ENCODE data around the gene LRRN1. TPM values are rescaled to one million over a fixed set of nuclear protein-coding genes. Genes with fewer than 3 reads are reported as not detected.
"Not testable (repeated sequence)": the region's sequence is repeated elsewhere in the genome, so short reads cannot be mapped to it uniquely, and the experiment has no call there.

LRRN1 gene
- total and polyA plus RNA-seq, 2 of the 4 experiments (the other 2 are of a cell fraction): 0.18 to 0.41 TPM

DNA sequence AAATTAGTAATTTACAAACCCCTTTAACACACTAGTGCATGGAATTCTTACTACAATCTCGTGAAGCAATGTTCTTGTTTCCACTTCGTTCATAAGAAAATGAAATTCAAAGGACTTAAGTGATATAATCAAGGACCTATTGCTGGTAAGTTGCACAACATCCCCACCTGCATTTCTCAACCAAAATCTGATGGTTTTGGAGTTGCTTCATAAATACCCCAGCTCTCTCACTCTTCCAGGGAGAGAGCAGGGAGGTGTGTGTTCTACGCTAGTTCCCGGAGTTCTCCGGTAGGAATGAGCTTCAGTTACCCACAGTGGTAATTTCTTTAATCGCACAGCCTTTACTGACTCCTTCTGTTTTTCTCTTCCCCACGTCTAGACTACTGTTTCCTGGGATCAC is 81.8 kb downstream of the LRRN1 start:
- no peaks in the 10 kb centered on the region for H3K79me1 ChIP-seq (ENCODE audit: low read depth in 1 of 2, low read length in 2 of 2)
- H3K4me3 ChIP-seq (ENCODE audit: insufficient read depth, low read depth, low read length): no peak overlapping the region
- no CpG with 5 or more reads among the region's 7 CpGs for WGBS, 2 experiments (ENCODE audit: extremely low coverage in 2 of 2, insufficient read length in 1 of 2)
- BruUV-seq (replicated peaks): no TSS peak
- no peaks in the 10 kb centered on the region for H3K4me1 ChIP-seq (ENCODE audit: control insufficient read depth, insufficient read depth, low read length)
- no peak overlapping the region for H4K5ac ChIP-seq (ENCODE audit: low read depth, low read length)
- no peak overlapping the region for H2BK20ac ChIP-seq (ENCODE audit: low read depth, low read length)
- H3K27me3 ChIP-seq (ENCODE audit: control insufficient read depth, insufficient read depth, low read length): no peaks in the 10 kb centered on the region
- no peak overlapping the region for H2AFZ ChIP-seq (replicated peaks; ENCODE audit: low read length, poor library complexity)
- CTCF ChIA-PET: no interaction called here
- H4K20me1 ChIP-seq (ENCODE audit: insufficient read depth, low read length): no peaks in the 10 kb centered on the region
- H4K8ac ChIP-seq (ENCODE audit: low read depth in 2 of 2, low read length in 2 of 2): no peak overlapping the region
- no peak overlapping the region for H2BK15ac ChIP-seq (ENCODE audit: low read depth, low read length)
- no peak overlapping the region for H2AK5ac ChIP-seq (ENCODE audit: low read depth, low read length)
- no peak overlapping the region for H3K23ac ChIP-seq (ENCODE audit: low read depth, low read length)
- H3K9me3 ChIP-seq (ENCODE audit: control insufficient read depth, insufficient read depth, low read length): peaks cover 15% of the 10 kb centered on the region
- no peak overlapping the region for H3K18ac ChIP-seq (ENCODE audit: low read depth, low read length)
- H3K4me2 ChIP-seq (ENCODE audit: low read depth, low read length): no peak overlapping the region
- no peak overlapping the region for H2BK5ac ChIP-seq (ENCODE audit: low read depth, low read length, poor library complexity, severe bottlenecking)
- DNase-seq (no peak), ATAC-seq (ENCODE audit: low read depth) (no peak)
- no peak overlapping the region for H3K56ac ChIP-seq (ENCODE audit: extremely low read depth, insufficient read depth, low read length)
- no peak overlapping the region for H2AK9ac ChIP-seq (replicated peaks; ENCODE audit: low read depth, low read length, poor library complexity)
- no peaks in the 10 kb centered on the region for H3K9me1 ChIP-seq (ENCODE audit: insufficient read depth, low read length)
- H3K14ac ChIP-seq (replicated peaks; ENCODE audit: low read depth, low read length): no peak overlapping the region
- in situ Hi-C loops (cut with MboI; ENCODE audit: low sequenced_read_pairs) (no loop called here), intact Hi-C loops (cut with micrococcal nuclease) (no loop called here), dilution Hi-C loops (cut with HindIII; ENCODE audit: low sequenced_read_pairs, unreplicated experiment) (no loop called here)
- TF ChIP-seq, protein P1, sequence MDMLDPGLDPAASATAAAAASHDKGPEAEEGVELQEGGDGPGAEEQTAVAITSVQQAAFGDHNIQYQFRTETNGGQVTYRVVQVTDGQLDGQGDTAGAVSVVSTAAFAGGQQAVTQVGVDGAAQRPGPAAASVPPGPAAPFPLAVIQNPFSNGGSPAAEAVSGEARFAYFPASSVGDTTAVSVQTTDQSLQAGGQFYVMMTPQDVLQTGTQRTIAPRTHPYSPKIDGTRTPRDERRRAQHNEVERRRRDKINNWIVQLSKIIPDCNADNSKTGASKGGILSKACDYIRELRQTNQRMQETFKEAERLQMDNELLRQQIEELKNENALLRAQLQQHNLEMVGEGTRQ (IDR thresholded peaks at IDR 0.05; ENCODE audit: low read depth, low read length): no peak
- TF ChIP-seq SMC3 (IDR thresholded peaks at IDR 0.05; ENCODE audit: low read depth, low read length): no peak
- no peak for TF ChIP-seq RCOR1 (IDR thresholded peaks at IDR 0.05; ENCODE audit: insufficient replicate concordance, low read length)
- no peak for TF ChIP-seq BHLHE40 (IDR thresholded peaks at IDR 0.05; ENCODE audit: low read depth, low read length)
- no peak for TF ChIP-seq MAZ (IDR thresholded peaks at IDR 0.05; ENCODE audit: borderline replicate concordance, low read depth, low read length)
- TF ChIP-seq, protein P2, sequence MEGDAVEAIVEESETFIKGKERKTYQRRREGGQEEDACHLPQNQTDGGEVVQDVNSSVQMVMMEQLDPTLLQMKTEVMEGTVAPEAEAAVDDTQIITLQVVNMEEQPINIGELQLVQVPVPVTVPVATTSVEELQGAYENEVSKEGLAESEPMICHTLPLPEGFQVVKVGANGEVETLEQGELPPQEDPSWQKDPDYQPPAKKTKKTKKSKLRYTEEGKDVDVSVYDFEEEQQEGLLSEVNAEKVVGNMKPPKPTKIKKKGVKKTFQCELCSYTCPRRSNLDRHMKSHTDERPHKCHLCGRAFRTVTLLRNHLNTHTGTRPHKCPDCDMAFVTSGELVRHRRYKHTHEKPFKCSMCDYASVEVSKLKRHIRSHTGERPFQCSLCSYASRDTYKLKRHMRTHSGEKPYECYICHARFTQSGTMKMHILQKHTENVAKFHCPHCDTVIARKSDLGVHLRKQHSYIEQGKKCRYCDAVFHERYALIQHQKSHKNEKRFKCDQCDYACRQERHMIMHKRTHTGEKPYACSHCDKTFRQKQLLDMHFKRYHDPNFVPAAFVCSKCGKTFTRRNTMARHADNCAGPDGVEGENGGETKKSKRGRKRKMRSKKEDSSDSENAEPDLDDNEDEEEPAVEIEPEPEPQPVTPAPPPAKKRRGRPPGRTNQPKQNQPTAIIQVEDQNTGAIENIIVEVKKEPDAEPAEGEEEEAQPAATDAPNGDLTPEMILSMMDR (conservative IDR thresholded peaks at IDR 0.05; ENCODE audit: low read depth, low read length): no peak
- TF ChIP-seq RAD21 (IDR thresholded peaks at IDR 0.05; ENCODE audit: low read length): no peak
- H2BK120ac ChIP-seq (ENCODE audit: low read depth, low read length): no peak overlapping the region
- no peak overlapping the region for H3K4ac ChIP-seq (ENCODE audit: low read depth, low read length)
- no peak overlapping the region for H4K91ac ChIP-seq (ENCODE audit: insufficient read depth, low read depth, low read length)
- no peak overlapping the region for H3K27ac ChIP-seq (ENCODE audit: insufficient read depth, low read length)
- no peaks in the 10 kb centered on the region for H3K36me3 ChIP-seq (ENCODE audit: control insufficient read depth, insufficient read depth, low read length)
- no peak overlapping the region for H3K9ac ChIP-seq (ENCODE audit: low read depth, low read length)
- POLR2A ChIA-PET (ENCODE audit: unreplicated experiment): no interaction called here

DNA sequence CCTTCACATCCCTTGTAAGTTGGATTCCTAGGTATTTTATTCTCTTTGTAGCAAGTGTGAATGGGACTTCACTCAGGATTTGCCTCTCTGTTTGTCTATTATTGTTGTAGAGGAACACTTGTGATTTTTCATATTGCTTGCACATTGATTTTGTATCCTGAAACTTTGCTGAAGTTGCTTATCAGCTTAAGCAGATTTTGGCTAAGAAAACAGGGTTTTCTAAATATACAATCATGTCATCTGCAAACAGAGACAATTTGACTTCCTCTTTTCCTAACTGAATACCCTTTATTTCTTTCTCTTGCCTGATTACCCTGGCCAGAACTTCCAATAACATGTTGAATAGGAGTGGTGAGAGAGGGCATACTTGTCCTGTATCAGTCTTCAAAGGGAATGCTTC is 88.1 kb downstream of the LRRN1 start:
- H3K4me3 ChIP-seq (ENCODE audit: insufficient read depth, low read depth, low read length); H2BK15ac ChIP-seq (ENCODE audit: low read depth, low read length); H3K4me1 ChIP-seq (ENCODE audit: control insufficient read depth, insufficient read depth, low read length); H2AK9ac ChIP-seq (replicated peaks; ENCODE audit: low read depth, low read length, poor library complexity); H3K18ac ChIP-seq (ENCODE audit: low read depth, low read length); DNase-seq; H3K27ac ChIP-seq (ENCODE audit: insufficient read depth, low read length); dilution Hi-C loops (cut with HindIII; ENCODE audit: low sequenced_read_pairs, unreplicated experiment); H3K23ac ChIP-seq (ENCODE audit: low read depth, low read length); H3K27me3 ChIP-seq (ENCODE audit: control insufficient read depth, insufficient read depth, low read length); in situ Hi-C loops (cut with MboI; ENCODE audit: low sequenced_read_pairs); H3K9me3 ChIP-seq (ENCODE audit: control insufficient read depth, insufficient read depth, low read length); H3K4me2 ChIP-seq (ENCODE audit: low read depth, low read length); H3K56ac ChIP-seq (ENCODE audit: extremely low read depth, insufficient read depth, low read length); H4K5ac ChIP-seq (ENCODE audit: low read depth, low read length); intact Hi-C loops (cut with micrococcal nuclease); H3K36me3 ChIP-seq (ENCODE audit: control insufficient read depth, insufficient read depth, low read length); H4K8ac ChIP-seq (ENCODE audit: low read depth in 2 of 2, low read length in 2 of 2); H3K9me1 ChIP-seq (ENCODE audit: insufficient read depth, low read length); H4K91ac ChIP-seq (ENCODE audit: insufficient read depth, low read depth, low read length); H4K20me1 ChIP-seq (ENCODE audit: insufficient read depth, low read length); H3K79me1 ChIP-seq (ENCODE audit: low read depth in 1 of 2, low read length in 2 of 2); ATAC-seq (ENCODE audit: low read depth); H2BK5ac ChIP-seq (ENCODE audit: low read depth, low read length, poor library complexity, severe bottlenecking); POLR2A ChIA-PET (ENCODE audit: unreplicated experiment); BruUV-seq (replicated peaks); H2AK5ac ChIP-seq (ENCODE audit: low read depth, low read length); H2AFZ ChIP-seq (replicated peaks; ENCODE audit: low read length, poor library complexity); H2BK120ac ChIP-seq (ENCODE audit: low read depth, low read length); CTCF ChIA-PET; H3K4ac ChIP-seq (ENCODE audit: low read depth, low read length); H3K9ac ChIP-seq (ENCODE audit: low read depth, low read length); H3K14ac ChIP-seq (replicated peaks; ENCODE audit: low read depth, low read length); H2BK20ac ChIP-seq (ENCODE audit: low read depth, low read length): not testable (repeated sequence)

Measured in IMR-90 (cell line).